H9 (cell line): ENCODE measurements around the gene EDDM13. TPM values are rescaled to one million over a fixed set of nuclear protein-coding genes. Genes with fewer than 3 reads are reported as not detected.

Experiments used
- DNase-seq: peaks from one replicate; pipeline ENCODE4 v3.0.0-alpha.2; 2017
- H2AFZ ChIP-seq: one replicate; pipeline ENCODE4 v1.6.1; 2013; ENCODE audit warnings: mild to moderate bottlenecking, low read length, control low read depth, moderate library complexity
- H2AK5ac ChIP-seq: 2 replicates; pipeline ENCODE4 v1.6.1; 2013; ENCODE audit warnings: low read length, control low read depth, mixed read lengths; ENCODE audit not compliant: insufficient read length
- H2BK120ac ChIP-seq: one replicate; pipeline ENCODE4 v1.6.1; 2013; ENCODE audit warnings: low read depth, mild to moderate bottlenecking, low read length, control low read depth, inconsistent platforms; ENCODE audit not compliant: poor library complexity, severe bottlenecking
- H2BK12ac ChIP-seq: 2 replicates; pipeline ENCODE4 v1.6.1; 2013; ENCODE audit warnings: low read length, control low read depth, mixed read lengths, low read depth; ENCODE audit not compliant: insufficient read length
- H2BK15ac ChIP-seq: 2 replicates; pipeline ENCODE4 v1.6.1; 2013; ENCODE audit warnings: low read depth, low read length, control low read depth
- H2BK20ac ChIP-seq: one replicate; pipeline ENCODE4 v1.6.1; 2013; ENCODE audit warnings: low read depth, mild to moderate bottlenecking, low read length, control low read depth, inconsistent platforms; ENCODE audit not compliant: poor library complexity, severe bottlenecking
- H2BK5ac ChIP-seq: 2 replicates; pipeline ENCODE4 v1.6.1; 2013; ENCODE audit warnings: low read length, control low read depth, mixed read lengths; ENCODE audit not compliant: insufficient read length
- H3K14ac ChIP-seq: 2 replicates; pipeline ENCODE4 v1.6.1; 2013; ENCODE audit warnings: low read length, control low read depth; ENCODE audit not compliant: insufficient read depth
- H3K18ac ChIP-seq: 2 replicates; pipeline ENCODE4 v1.6.1; 2013; ENCODE audit warnings: low read depth, mild to moderate bottlenecking, mixed read lengths, low read length, control low read depth; ENCODE audit not compliant: insufficient read length
- H3K23ac ChIP-seq: 2 replicates; pipeline ENCODE4 v1.6.1; 2013; ENCODE audit warnings: low read length, control low read depth, mixed read lengths, low read depth; ENCODE audit not compliant: insufficient read length
- H3K23me2 ChIP-seq: 2 replicates; pipeline ENCODE4 v1.6.1; 2013; ENCODE audit warnings: low read depth, mild to moderate bottlenecking, mixed read lengths, low read length, control low read depth; ENCODE audit not compliant: insufficient read length, poor library complexity, severe bottlenecking
- H3K27ac ChIP-seq: 2 replicates; pipeline ENCODE4 v1.5.1; 2013; ENCODE audit warnings: low read length, control low read depth, mixed read lengths, low read depth; ENCODE audit not compliant: insufficient read length
- H3K27me3 ChIP-seq: 2 replicates; pipeline ENCODE4 v1.6.1; 2013; ENCODE audit warnings: low read length, control low read depth, inconsistent platforms; ENCODE audit not compliant: insufficient read depth
- H3K4ac ChIP-seq: 2 replicates; pipeline ENCODE4 v1.6.1; 2013; ENCODE audit warnings: low read depth, mild to moderate bottlenecking, control low read depth, inconsistent platforms, low read length, moderate library complexity
- H3K4me1 ChIP-seq: 2 replicates; pipeline ENCODE4 v1.6.1; 2013; ENCODE audit warnings: low read length, control low read depth, inconsistent platforms; ENCODE audit not compliant: insufficient read depth
- H3K4me2 ChIP-seq: 2 replicates; pipeline ENCODE4 v1.6.1; 2013; ENCODE audit warnings: low read length, control low read depth, mixed read lengths; ENCODE audit not compliant: insufficient read length, insufficient read depth
- H3K56ac ChIP-seq: 2 replicates; pipeline ENCODE4 v1.6.1; 2013; ENCODE audit warnings: low read depth, mild to moderate bottlenecking, mixed read lengths, low read length, control low read depth; ENCODE audit not compliant: insufficient read length
- H3K79me1 ChIP-seq: 2 replicates; pipeline ENCODE4 v1.6.1; 2013; ENCODE audit warnings: low read depth, mild to moderate bottlenecking, moderate library complexity, low read length, control low read depth, inconsistent platforms; ENCODE audit not compliant: insufficient read depth, poor library complexity, severe bottlenecking
- H3K79me2 ChIP-seq: 2 replicates; pipeline ENCODE4 v1.6.1; 2013; ENCODE audit warnings: low read length, control low read depth, inconsistent platforms; ENCODE audit not compliant: insufficient read depth
- H3K9ac ChIP-seq: 2 replicates; pipeline ENCODE4 v1.6.1; 2013; ENCODE audit warnings: low read length, control low read depth, mixed read lengths; ENCODE audit not compliant: insufficient read length; ENCODE audit errors: extremely low read depth
- H3K9me3 ChIP-seq: one replicate; pipeline ENCODE4 v1.6.1; 2013; ENCODE audit warnings: low read depth, low read length, inconsistent platforms; ENCODE audit not compliant: control insufficient read depth
- H3T11ph ChIP-seq: one replicate; pipeline ENCODE4 v1.6.1; 2013; ENCODE audit warnings: mild to moderate bottlenecking, low read length, control low read depth, inconsistent platforms
- H4K20me1 ChIP-seq: one replicate; pipeline ENCODE4 v1.6.1; 2013; ENCODE audit not compliant: control insufficient read depth, insufficient read length, insufficient read depth
- H4K5ac ChIP-seq: 2 replicates; pipeline ENCODE4 v1.6.1; 2013; ENCODE audit warnings: low read depth, mild to moderate bottlenecking, mixed read lengths, low read length, control low read depth; ENCODE audit not compliant: insufficient read length
- H4K8ac ChIP-seq: replicated peaks from 2 replicates; pipeline ENCODE4 v1.6.1; 2013; ENCODE audit warnings: low read length, control low read depth, mixed read lengths, low read depth; ENCODE audit not compliant: insufficient read length
- H4K91ac ChIP-seq: 2 replicates; pipeline ENCODE4 v1.6.1; 2013; ENCODE audit warnings: low read depth, mild to moderate bottlenecking, moderate library complexity, mixed read lengths, low read length, control low read depth; ENCODE audit not compliant: insufficient read length
- H3K27ac Mint-ChIP-seq, 3 experiments: 2 replicates in 2 of 3; 3 replicates in 1 of 3; pipeline ENCODE4 v1.8.0; 2020 to 2021; ENCODE audit warnings: mixed read lengths in 3 of 3, mild to moderate bottlenecking in 1 of 3, moderate library complexity in 1 of 3
- H3K27me3 Mint-ChIP-seq: 2 replicates; pipeline ENCODE4 v1.8.0; 2021; ENCODE audit warnings: low read depth, mild to moderate bottlenecking, moderate library complexity, mixed read lengths
- H3K36me3 Mint-ChIP-seq, 3 experiments: 2 replicates in 2 of 3; 3 replicates in 1 of 3; pipeline ENCODE4 v1.8.0; 2020 to 2021; ENCODE audit warnings: low read depth in 3 of 3, mixed read lengths in 3 of 3; ENCODE audit not compliant: insufficient read depth in 1 of 3
- H3K4me1 Mint-ChIP-seq, 2 experiments: 2 replicates each; pipeline ENCODE4 v1.8.0; 2020; ENCODE audit warnings: mixed read lengths in 2 of 2
- H3K4me3 Mint-ChIP-seq, 2 experiments: 2 replicates in 1 of 2; 3 replicates in 1 of 2; pipeline ENCODE4 v1.8.0; 2020 to 2021; ENCODE audit warnings: mild to moderate bottlenecking in 2 of 2, mixed read lengths in 2 of 2, moderate library complexity in 1 of 2
- H3K9me3 Mint-ChIP-seq, 2 experiments: 2 replicates in 1 of 2; 3 replicates in 1 of 2; pipeline ENCODE4 v1.8.0; 2020; ENCODE audit warnings: mild to moderate bottlenecking in 2 of 2, mixed read lengths in 2 of 2, moderate library complexity in 1 of 2
- CTCF ChIP-seq: fragments of 200-600 bp; sonication (generic); conservative IDR thresholded peaks from 3 replicates; pipeline ENCODE4 v1.8.0; 2021; ENCODE audit warnings: antibody characterized with exemption, mild to moderate bottlenecking
- WGBS: extraction: QIAGEN DNeasy Blood & Tissue Kit; methylation state at CpG from one replicate; pipeline ENCODE4 v1.1.7; 2013; ENCODE audit warnings: missing lambda C conversion rate, low lambda C conversion rate, mixed read lengths; ENCODE audit not compliant: insufficient read length; ENCODE audit errors: extremely low coverage; 5-methylcytosine and 5-hydroxymethylcytosine counted together
- total RNA-seq: library from RNA; stranded (reverse); gene quantifications from 2 replicates; pipeline ENCODE4 v1.2.1, GENCODE V29; 2021

The EDDM13 gene
- total RNA-seq, 1 experiment from 2014 or later: not detected

- no peak overlapping the region for H3K4ac ChIP-seq
- H2BK12ac ChIP-seq: no peak overlapping the region
- H3K9me3 ChIP-seq: no peaks in the 10 kb centered on the region
- H2BK15ac ChIP-seq: no peak overlapping the region
- H2BK5ac ChIP-seq: no peak overlapping the region
- no peaks in the 10 kb centered on the region for H3K4me1 ChIP-seq
- DNase-seq: no peak
- H3K14ac ChIP-seq: no peak overlapping the region
- Mint-ChIP-seq H3K9me3 (peaks cover 0 to 40% of the 10 kb centered on the region in 2 experiments; a peak in 2 of 5 replicates), H3K4me3 (no peak overlapping the region), H3K4me1 (no peaks in the 10 kb centered on the region), H3K36me3 (no peaks in the 10 kb centered on the region), H3K27ac (no peak overlapping the region), H3K27me3 (no peaks in the 10 kb centered on the region; the same call in none of the 2 replicates)
- WGBS: no CpG with 5 or more reads among the region's 6 CpGs
- no peaks in the 10 kb centered on the region; the same call in 1 of the 2 replicates for H3K79me2 ChIP-seq
- TF ChIP-seq CTCF: no peak
- H3K56ac ChIP-seq: no peak overlapping the region
- no peak overlapping the region for H4K5ac ChIP-seq
- H3T11ph ChIP-seq: no peak overlapping the region
- H3K23me2 ChIP-seq: no peaks in the 10 kb centered on the region
- H3K4me2 ChIP-seq: no peak overlapping the region
- H4K20me1 ChIP-seq: no peaks in the 10 kb centered on the region
- H3K27me3 ChIP-seq: no peaks in the 10 kb centered on the region
- H2AFZ ChIP-seq: no peak overlapping the region
- no peaks in the 10 kb centered on the region for H3K79me1 ChIP-seq
- no peak overlapping the region for H3K18ac ChIP-seq
- no peak overlapping the region for H4K91ac ChIP-seq
- no peak overlapping the region for H2BK20ac ChIP-seq
- H4K8ac ChIP-seq: no peak overlapping the region
- no peak overlapping the region for H2BK120ac ChIP-seq
- no peak overlapping the region for H3K27ac ChIP-seq
- no peak overlapping the region for H2AK5ac ChIP-seq
- H3K23ac ChIP-seq: no peak overlapping the region
- no peak overlapping the region for H3K9ac ChIP-seq
Measured at GRCh38 chr19:56271151-56271550, 1.4 kb upstream of the EDDM13 start.
